Gastrocnemius medialis (tissue), 4 donors: ENCODE measurements around the gene ARHGAP9. TPM values are rescaled to one million over a fixed set of nuclear protein-coding genes. Genes with fewer than 3 reads are reported as not detected.

ENCODE experiments used
- ATAC-seq, 2 donors: fragments of 150-250 bp; one replicate each; pipeline ENCODE4 v1.9.1; 2016
- DNase-seq, 2 donors: peaks; one replicate each; pipeline ENCODE4 v3.0.0-alpha.2; 2019
- H3K27ac ChIP-seq, 4 donors: fragments of 200-600 bp; sonication (generic); 1 replicate in 1 of 4; 2 replicates in 3 of 4; pipeline ENCODE4 v1.5.1; 2016 to 2018; ENCODE audit warnings: mild to moderate bottlenecking in 2 of 4, moderate library complexity in 1 of 4
- H3K27me3 ChIP-seq, 3 donors: fragments of 200-600 bp; sonication (generic) in 2 of 3; 1 replicate in 1 of 3; 2 replicates in 2 of 3; pipeline versions ENCODE4 v1.5.1 to v1.6.0; 2016 to 2019; ENCODE audit warnings: mild to moderate bottlenecking in 1 of 3, moderate library complexity in 1 of 3
- H3K36me3 ChIP-seq, 2 donors: fragments of 200-600 bp; sonication (generic) in 1 of 2; one replicate each; pipeline ENCODE4 v1.5.1; 2017 to 2018
- H3K4me1 ChIP-seq, 2 donors: fragments of 200-600 bp; sonication (generic) in 1 of 2; one replicate each; pipeline ENCODE4 v1.5.1; 2016 to 2017; ENCODE audit warnings: mild to moderate bottlenecking in 2 of 2
- H3K4me3 ChIP-seq, 4 donors: fragments of 200-600 bp; sonication (generic) in 3 of 4; 1 replicate in 1 of 4; 2 replicates in 3 of 4; pipeline ENCODE4 v1.5.1; 2016 to 2019; ENCODE audit warnings: mild to moderate bottlenecking in 2 of 4
- H3K9me3 ChIP-seq, 3 donors: fragments of 200-600 bp; sonication (generic) in 2 of 3; 1 replicate in 1 of 3; 2 replicates in 2 of 3; pipeline ENCODE4 v1.5.1; 2016 to 2019
- CTCF ChIP-seq, 5 experiments: fragments of 450-650 bp in 3 of 5; fragments of 200-600 bp in 2 of 5; sonication (generic) in 2 of 5; IDR thresholded peaks in 4 of 5; conservative IDR thresholded peaks in 1 of 5; 1 replicate in 4 of 5; 2 replicates in 1 of 5; pipeline ENCODE4 v1.5.1; 2016 to 2019; ENCODE audit warnings: antibody characterized with exemption in 5 of 5, mild to moderate bottlenecking in 3 of 5, moderate library complexity in 3 of 5
- POLR2A ChIP-seq, 2 donors: fragments of 450-650 bp; IDR thresholded peaks; one replicate each; pipeline ENCODE4 v1.6.1; 2017; ENCODE audit warnings: antibody characterized with exemption in 2 of 2, mild to moderate bottlenecking in 2 of 2, moderate library complexity in 2 of 2
- in situ Hi-C, 4 donors: fragments of 200-750 bp; cut with MboI; loops; one replicate each; pipeline versions ENCODE4 v1.15.0 to v1.8.0; 2017; ENCODE audit warnings: low sequenced_read_pairs in 4 of 4
- intact Hi-C: fragments of 100-400 bp; cut with DNase I; formaldehyde crosslinking; loops from one replicate; pipeline ENCODE4 v1.15.1; 2023; ENCODE audit warnings: low total_unique reads
- total RNA-seq, 4 donors: library from RNA; depleted of rRNA; stranded (reverse); fragments of >200 nt; gene quantifications; one replicate each; pipeline versions ENCODE4 v1.1.0 to v1.2.3, GENCODE V29; 2016

ARHGAP9 gene
- total RNA-seq, 4 donors from 2014 or later = 2.7 to 5.1 (median 4.7) TPM

DNA sequence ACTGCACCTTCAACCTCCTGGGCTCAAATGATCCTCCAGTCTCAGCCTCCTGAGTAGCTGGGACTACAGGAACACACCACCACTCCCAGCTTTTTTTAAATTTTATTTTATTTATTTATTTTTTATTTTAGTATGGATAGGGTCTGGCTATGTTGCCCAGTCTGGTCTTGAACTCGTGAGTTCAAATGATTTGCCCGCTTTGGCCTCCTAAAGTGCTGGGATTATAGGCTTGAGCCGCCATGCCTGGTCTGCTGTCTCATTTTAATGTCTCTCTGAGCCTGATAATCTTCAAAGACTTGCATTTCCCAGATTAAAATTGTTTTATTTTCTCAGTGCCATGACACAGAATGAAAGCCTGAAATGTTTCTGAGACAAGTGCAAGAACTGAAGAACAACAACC lies 46.3 kb downstream of the ARHGAP9 start:
- no peaks in the 10 kb centered on the region for H3K36me3 ChIP-seq
- in situ Hi-C loops (loop anchor here in 2 of 4 donors (10.0 to 25.0 kb wide), 2 partner anchors 171 to 189 kb away; partner anchors contain the start of gene STAC3 (in 1 of the 2)), intact Hi-C loops (no loop called here)
- DNase-seq (no peak), ATAC-seq (no peak)
- no peak overlapping the region for H3K27ac ChIP-seq
- no peaks in the 10 kb centered on the region for H3K27me3 ChIP-seq
- peaks cover 6 to 14% of the 10 kb centered on the region in 2 donors for H3K4me1 ChIP-seq
- no peak overlapping the region for H3K4me3 ChIP-seq
- H3K9me3 ChIP-seq = no peaks in the 10 kb centered on the region
- TF ChIP-seq CTCF (IDR thresholded peaks at IDR 0.05 in 4 of 5, conservative IDR thresholded peaks at IDR 0.05 in 1 of 5) = no peak
- no peak for TF ChIP-seq POLR2A (IDR thresholded peaks at IDR 0.05)

DNA sequence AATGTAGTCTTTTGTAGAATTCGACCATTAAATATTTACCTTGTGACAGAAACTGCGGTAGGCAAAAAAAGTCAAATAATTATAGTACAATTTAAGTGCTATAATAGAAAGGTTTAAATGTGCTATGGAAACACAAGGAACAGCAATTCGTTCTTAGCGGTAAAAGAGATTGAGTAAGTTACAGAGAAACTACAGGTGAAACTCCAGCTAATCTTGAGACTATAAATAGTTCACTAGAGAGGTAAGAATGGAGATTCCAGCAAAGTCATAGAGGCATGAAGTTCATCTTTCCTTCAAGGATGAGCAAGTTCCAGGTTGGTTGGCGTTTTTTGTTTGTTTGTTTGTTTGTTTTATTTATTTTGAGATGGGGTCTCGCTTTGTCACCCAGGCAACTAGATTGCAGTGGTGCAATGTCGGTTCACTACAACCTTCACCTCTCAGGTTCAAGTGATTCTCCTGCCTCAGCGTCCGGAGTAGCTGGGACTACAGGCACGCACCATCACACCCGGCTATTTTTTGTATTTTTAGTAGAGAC lies 47.9 kb downstream of the ARHGAP9 start:
- no peaks in the 10 kb centered on the region for H3K9me3 ChIP-seq
- TF ChIP-seq CTCF (IDR thresholded peaks at IDR 0.05 in 4 of 5, conservative IDR thresholded peaks at IDR 0.05 in 1 of 5) (no peak), POLR2A (IDR thresholded peaks at IDR 0.05) (no peak)
- peaks cover 6 to 14% of the 10 kb centered on the region in 2 donors for H3K4me1 ChIP-seq
- no peaks in the 10 kb centered on the region for H3K36me3 ChIP-seq
- ATAC-seq (no peak), DNase-seq (no peak)
- H3K4me3 ChIP-seq = peak overlapping the region in 3 of 4 donors; percentile 66 to 73 (median 68)
- intact Hi-C loops = loop anchor here (1.0 kb wide), 1 partner anchor 21 kb away; no protein-coding TSS in a partner anchor
- in situ Hi-C loops = loop anchor here in 2 of 4 donors (10.0 to 25.0 kb wide), 2 partner anchors 169 to 187 kb away; partner anchors contain the start of gene STAC3 (in 1 of the 2)
- no peaks in the 10 kb centered on the region for H3K27me3 ChIP-seq
- peak overlapping the region; percentile 91 to 95 (median 95) for H3K27ac ChIP-seq

GRCh38 chr12:57430931-57431566 lies 48.6 kb downstream of the ARHGAP9 start, which contains the start of gene R3HDM2:
Gene R3HDM2 (minus strand): TSS chr12:57431043. CDS start chr12:57310428, 120,615 bp downstream.
- Histone ChIP-seq H3K9me3 (no peaks in the 10 kb centered on the region), H3K4me1 (peaks cover 6 to 14% of the 10 kb centered on the region in 2 donors), H3K36me3 (no peaks in the 10 kb centered on the region), H3K27ac (peak within 1 kb of the TSS; percentile 91 to 95 (median 95)), H3K27me3 (no peaks in the 10 kb centered on the region), H3K4me3 (peak within 1 kb of the TSS; percentile 66 to 92 (median 70))
- TF ChIP-seq POLR2A (IDR thresholded peaks at IDR 0.05) = peak; percentile 93
- no peak for TF ChIP-seq CTCF (IDR thresholded peaks at IDR 0.05 in 4 of 5, conservative IDR thresholded peaks at IDR 0.05 in 1 of 5)
- intact Hi-C loops (loop anchor here (1.0 kb wide), 2 partner anchors 21 to 88 kb away; no protein-coding TSS in a partner anchor), in situ Hi-C loops (loop anchor here in 2 of 4 donors (10.0 to 25.0 kb wide), 2 partner anchors 169 to 186 kb away; partner anchors contain the start of gene STAC3 (in 1 of the 2))
- peak; percentile 96 to 98 for ATAC-seq
- peak; percentile 93 to 95 for DNase-seq

- Histone ChIP-seq H3K36me3 (no peaks in the 10 kb centered on the region), H3K9me3 (no peaks in the 10 kb centered on the region), H3K4me3 (peak overlapping the region; percentile 66 to 92 (median 70)), H3K4me1 (peaks cover 6 to 14% of the 10 kb centered on the region in 2 donors), H3K27me3 (no peaks in the 10 kb centered on the region), H3K27ac (peak overlapping the region; percentile 91 to 95 (median 95))
- in situ Hi-C loops = loop anchor here in 2 of 4 donors (10.0 to 25.0 kb wide), 2 partner anchors 168 to 186 kb away; partner anchors contain the start of gene STAC3 (in 1 of the 2)
- TF ChIP-seq CTCF (IDR thresholded peaks at IDR 0.05 in 4 of 5, conservative IDR thresholded peaks at IDR 0.05 in 1 of 5) = peak in 2 of 5 experiments; percentile 32 to 38
- TF ChIP-seq POLR2A (IDR thresholded peaks at IDR 0.05) = no peak
- DNase-seq (peak in 1 of 2 donors; percentile 34), ATAC-seq (peak; percentile 63 to 67)
- intact Hi-C loops = loop anchor here (1.0 kb wide), 1 partner anchor 89 kb away; no protein-coding TSS in a partner anchor
Observed at GRCh38 chr12:57430112-57430930, 49.3 kb downstream of the ARHGAP9 start.
